COR-L47 (cell line): Measurements from ENCODE around the gene ABCC4.

ENCODE experiments used
- DNase-seq: peaks from one replicate; lab custom pipeline; 2025; lab: John Stamatoyannopoulos, UW

Gene ABCC4

GRCh38 chr13:95044452-95045205, 256.6 kb downstream of the ABCC4 start:
- no peak for DNase-seq

GRCh38 chr13:95039415-95039814, 261.8 kb downstream of the ABCC4 start:
- DNase-seq, result no peak

GRCh38 chr13:95038949-95039348, 262.3 kb downstream of the ABCC4 start:
- DNase-seq, result no peak

- no peak for DNase-seq
Observed at GRCh38 chr13:95035311-95036109, 265.7 kb downstream of the ABCC4 start.

GRCh38 chr13:95033890-95034289, 267.4 kb downstream of the ABCC4 start:
- DNase-seq, result no peak

GRCh38 chr13:95032121-95032520, 269.1 kb downstream of the ABCC4 start:
- no peak for DNase-seq

- no peak for DNase-seq
Observed at GRCh38 chr13:95030821-95031343, 270.4 kb downstream of the ABCC4 start.

- DNase-seq, result no peak
Observed at GRCh38 chr13:95027638-95028037, 273.6 kb downstream of the ABCC4 start.

- DNase-seq, result no peak
Observed at GRCh38 chr13:95025116-95025515, 276.1 kb downstream of the ABCC4 start.

GRCh38 chr13:95023405-95023804, 277.8 kb downstream of the ABCC4 start:
- DNase-seq, result peak; percentile 28

GRCh38 chr13:95020298-95020987, 280.8 kb downstream of the ABCC4 start:
- no peak for DNase-seq

- DNase-seq, result no peak
Observed at GRCh38 chr13:95019886-95020285, 281.4 kb downstream of the ABCC4 start.

- DNase-seq, result no peak
Observed at GRCh38 chr13:95007322-95007721, 293.9 kb downstream of the ABCC4 start.

- DNase-seq, result no peak
Observed at GRCh38 chr13:95005300-95005699, 296.0 kb downstream of the ABCC4 start.

GRCh38 chr13:95003019-95003813, 298.0 kb downstream of the ABCC4 start:
- DNase-seq, result peak; percentile 45

- no peak for DNase-seq
Observed at GRCh38 chr13:95002126-95002525, 299.1 kb downstream of the ABCC4 start.

GRCh38 chr13:94999871-95000270, 301.4 kb downstream of the ABCC4 start:
- no peak for DNase-seq

GRCh38 chr13:94997126-94997525, 304.1 kb downstream of the ABCC4 start:
- DNase-seq, result no peak

GRCh38 chr13:94996445-94996844, 304.8 kb downstream of the ABCC4 start:
- no peak for DNase-seq

- no peak for DNase-seq
Observed at GRCh38 chr13:94994506-94994905, 306.7 kb downstream of the ABCC4 start.

GRCh38 chr13:94993616-94994015, 307.6 kb downstream of the ABCC4 start:
- no peak for DNase-seq
